ENCODE measurements around the gene SEC16A. TPM values are rescaled to one million over a fixed set of nuclear protein-coding genes. Genes with fewer than 3 reads are reported as not detected.
A peak's percentile ranks its signal among the peaks of the same experiment; 100 is the strongest.

The SEC16A gene
- total RNA-seq, 2 donors from 2014 or later = 59.0 to 72.8 TPM

- Histone ChIP-seq H3K4me1 (ENCODE audit: control insufficient read depth in 1 of 2, low read depth in 2 of 2) (peaks cover 19 to 32% of the 10 kb centered on the region in 2 donors), H3K9me3 (no peaks in the 10 kb centered on the region), H3K27me3 (replicated peaks; ENCODE audit: insufficient read depth) (no peaks in the 10 kb centered on the region), H3K36me3 (peaks cover 32% of the 10 kb centered on the region), H3K27ac (peak overlapping the region in 1 of 2 donors; percentile 40), H3K4me3 (peak overlapping the region; percentile 98)
- TF ChIP-seq, protein P1, sequence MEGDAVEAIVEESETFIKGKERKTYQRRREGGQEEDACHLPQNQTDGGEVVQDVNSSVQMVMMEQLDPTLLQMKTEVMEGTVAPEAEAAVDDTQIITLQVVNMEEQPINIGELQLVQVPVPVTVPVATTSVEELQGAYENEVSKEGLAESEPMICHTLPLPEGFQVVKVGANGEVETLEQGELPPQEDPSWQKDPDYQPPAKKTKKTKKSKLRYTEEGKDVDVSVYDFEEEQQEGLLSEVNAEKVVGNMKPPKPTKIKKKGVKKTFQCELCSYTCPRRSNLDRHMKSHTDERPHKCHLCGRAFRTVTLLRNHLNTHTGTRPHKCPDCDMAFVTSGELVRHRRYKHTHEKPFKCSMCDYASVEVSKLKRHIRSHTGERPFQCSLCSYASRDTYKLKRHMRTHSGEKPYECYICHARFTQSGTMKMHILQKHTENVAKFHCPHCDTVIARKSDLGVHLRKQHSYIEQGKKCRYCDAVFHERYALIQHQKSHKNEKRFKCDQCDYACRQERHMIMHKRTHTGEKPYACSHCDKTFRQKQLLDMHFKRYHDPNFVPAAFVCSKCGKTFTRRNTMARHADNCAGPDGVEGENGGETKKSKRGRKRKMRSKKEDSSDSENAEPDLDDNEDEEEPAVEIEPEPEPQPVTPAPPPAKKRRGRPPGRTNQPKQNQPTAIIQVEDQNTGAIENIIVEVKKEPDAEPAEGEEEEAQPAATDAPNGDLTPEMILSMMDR (IDR thresholded peaks at IDR 0.05) = no peak
- DNase-seq (ENCODE audit: low spot score) = no peak
- no peak for ATAC-seq (ENCODE audit: insufficient number of reproducible peaks, low FRiP score, low read depth)
These were observed 44.0 kb downstream of the SEC16A start for GRCh38 chr9:136438548-136439480.

DNA sequence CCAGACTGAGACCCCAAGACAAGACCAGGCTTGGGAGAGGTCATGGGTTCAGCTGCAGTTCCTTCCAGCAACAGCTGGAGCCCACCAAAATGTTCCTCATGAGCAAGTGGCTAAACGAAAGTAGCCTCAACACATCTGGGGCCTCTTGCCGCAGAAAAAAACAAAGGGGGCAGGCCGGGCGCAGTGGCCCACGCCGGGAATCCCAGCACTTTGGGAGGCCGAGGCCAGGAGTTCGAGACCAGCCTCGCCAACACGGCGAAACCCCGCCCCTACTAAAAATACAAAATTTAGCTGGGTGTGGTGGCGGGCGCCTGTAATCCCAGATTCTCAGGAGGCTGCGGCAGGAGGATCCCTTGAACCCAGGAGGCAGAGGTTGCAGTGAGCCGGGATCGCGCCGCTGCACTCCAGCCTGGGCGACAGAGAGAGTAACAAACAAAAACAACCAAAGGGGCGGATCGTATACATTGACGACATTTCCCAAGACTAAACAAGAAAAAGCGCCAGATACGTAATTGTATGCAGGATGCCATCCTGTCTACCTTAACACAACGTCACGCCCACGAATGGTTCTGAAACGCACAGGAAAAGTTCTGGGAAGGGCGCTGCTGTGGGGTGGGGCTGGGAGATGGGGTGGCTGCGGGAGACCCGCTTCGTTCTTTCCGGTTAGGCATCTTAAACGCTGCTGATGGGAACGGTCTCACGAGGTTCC lies 44.8 kb downstream of the SEC16A start:
- Histone ChIP-seq H3K27me3 (replicated peaks; ENCODE audit: insufficient read depth) (no peaks in the 10 kb centered on the region), H3K4me3 (peak overlapping the region; percentile 98), H3K36me3 (peaks cover 29% of the 10 kb centered on the region), H3K27ac (no peak overlapping the region), H3K4me1 (ENCODE audit: control insufficient read depth in 1 of 2, low read depth in 2 of 2) (peaks cover 19 to 32% of the 10 kb centered on the region in 2 donors), H3K9me3 (no peaks in the 10 kb centered on the region)
- DNase-seq (ENCODE audit: low spot score) (no peak), ATAC-seq (ENCODE audit: insufficient number of reproducible peaks, low FRiP score, low read depth) (no peak)
- TF ChIP-seq, protein P1 (IDR thresholded peaks at IDR 0.05) = no peak

GRCh38 chr9:136437430-136437829 lies 45.4 kb downstream of the SEC16A start:
- Histone ChIP-seq H3K36me3 (peaks cover 28% of the 10 kb centered on the region), H3K27me3 (replicated peaks; ENCODE audit: insufficient read depth) (no peaks in the 10 kb centered on the region), H3K4me1 (ENCODE audit: control insufficient read depth in 1 of 2, low read depth in 2 of 2) (peaks cover 19 to 32% of the 10 kb centered on the region in 2 donors), H3K4me3 (peak overlapping the region; percentile 98), H3K9me3 (no peaks in the 10 kb centered on the region), H3K27ac (no peak overlapping the region)
- TF ChIP-seq, protein P1 (IDR thresholded peaks at IDR 0.05) = no peak
- DNase-seq (ENCODE audit: low spot score) (no peak), ATAC-seq (ENCODE audit: insufficient number of reproducible peaks, low FRiP score, low read depth) (no peak)

DNA sequence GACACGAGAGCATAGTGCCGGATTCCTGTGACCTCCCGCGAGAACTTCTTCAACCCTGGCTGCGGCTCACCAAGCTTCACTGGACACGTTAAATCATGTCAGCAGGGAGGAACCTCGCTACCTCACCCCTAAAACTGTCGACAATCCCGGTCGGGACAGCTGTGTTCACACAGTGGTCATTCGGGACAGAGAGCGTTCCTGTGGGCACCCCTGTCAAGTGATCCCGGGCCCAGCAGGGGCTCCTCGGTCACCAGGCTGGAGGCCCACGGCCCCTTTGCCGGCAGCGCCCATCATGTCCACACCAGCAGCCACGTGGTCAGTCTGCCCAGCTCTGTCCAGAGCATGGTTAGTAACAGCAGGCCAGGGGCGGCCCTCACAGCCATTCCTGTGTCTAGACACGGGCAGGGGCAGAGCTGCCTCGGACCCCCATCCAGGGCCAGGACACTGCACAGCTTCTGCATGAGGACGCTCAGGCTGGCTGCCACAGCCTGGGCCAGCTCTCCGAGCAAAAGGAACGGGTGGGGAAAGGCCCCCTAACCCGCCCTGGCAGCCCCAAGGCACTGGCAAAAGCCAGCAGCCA lies 46.7 kb downstream of the SEC16A start:
- peaks cover 19 to 32% of the 10 kb centered on the region in 2 donors for H3K4me1 ChIP-seq (ENCODE audit: control insufficient read depth in 1 of 2, low read depth in 2 of 2)
- H3K36me3 ChIP-seq = peaks cover 18% of the 10 kb centered on the region
- H3K9me3 ChIP-seq = no peaks in the 10 kb centered on the region
- H3K27me3 ChIP-seq (replicated peaks; ENCODE audit: insufficient read depth) = no peaks in the 10 kb centered on the region
- DNase-seq (ENCODE audit: low spot score) (no peak), ATAC-seq (ENCODE audit: insufficient number of reproducible peaks, low FRiP score, low read depth) (no peak)
- no peak overlapping the region for H3K27ac ChIP-seq
- H3K4me3 ChIP-seq = no peak overlapping the region
- TF ChIP-seq, protein P1 (IDR thresholded peaks at IDR 0.05) = no peak

All from thoracic aorta (tissue), 2 donors.